NT2/D1 (cell line): ENCODE results near the gene SPEN.

Experiments
- DNase-seq: peaks from one replicate; pipeline ENCODE4 v3.0.0-alpha.2; 2011; ENCODE audit warnings: low read depth, low spot score
- H3K27me3 ChIP-seq: 2 replicates; pipeline ENCODE4 v1.6.0; 2011; ENCODE audit warnings: mild to moderate bottlenecking; ENCODE audit not compliant: insufficient read length, insufficient read depth
- H3K36me3 ChIP-seq: 2 replicates; pipeline ENCODE4 v1.6.1; 2011; ENCODE audit warnings: mild to moderate bottlenecking, low read length, mixed read lengths; ENCODE audit not compliant: insufficient read depth, insufficient read length
- H3K4me1 ChIP-seq: 2 replicates; pipeline ENCODE4 v1.5.1; 2011; ENCODE audit not compliant: insufficient read depth, insufficient read length
- H3K4me3 ChIP-seq: 2 replicates; pipeline ENCODE4 v1.5.1; 2011; ENCODE audit warnings: low read depth; ENCODE audit not compliant: insufficient read length
- H3K9ac ChIP-seq: 2 replicates; pipeline ENCODE4 v1.6.0; 2011; ENCODE audit warnings: low read depth; ENCODE audit not compliant: insufficient read length
- H3K9me3 ChIP-seq: 2 replicates; pipeline ENCODE4 v1.5.1; 2011; ENCODE audit warnings: mild to moderate bottlenecking, low read length; ENCODE audit not compliant: insufficient read depth
- SUZ12 ChIP-seq: IDR thresholded peaks from 2 replicates; pipeline ENCODE4 v1.6.1; 2011; ENCODE audit not compliant: insufficient read length, insufficient read depth; ENCODE audit errors: extremely low read depth
- YY1 ChIP-seq: IDR thresholded peaks from 2 replicates; pipeline ENCODE4 v1.6.1; 2011; ENCODE audit not compliant: insufficient read length, insufficient read depth
- ZNF274 ChIP-seq: IDR thresholded peaks from 2 replicates; pipeline ENCODE4 v1.6.1; 2011; ENCODE audit warnings: mild to moderate bottlenecking, low read depth, low read length

Gene SPEN

DNA sequence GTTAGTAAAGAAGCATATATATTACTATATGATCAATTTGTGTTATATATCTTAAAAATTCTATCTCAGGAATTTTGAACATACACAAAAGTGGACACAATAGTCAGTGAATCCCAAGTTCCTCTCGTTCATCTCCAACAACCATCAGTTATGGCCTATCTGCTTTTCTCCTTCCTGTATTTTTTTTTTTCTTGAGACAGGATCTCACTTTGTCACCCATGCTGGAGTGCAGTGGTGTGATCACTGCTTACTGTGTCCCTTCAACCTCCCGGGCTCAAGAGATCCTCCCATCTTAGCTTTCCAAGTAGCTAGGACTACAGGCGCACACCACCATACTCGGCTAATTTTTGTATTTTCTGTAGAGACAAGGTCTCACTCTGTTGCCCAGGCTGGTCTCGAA, 9.4 kb downstream of the SPEN start:
- Histone ChIP-seq H3K4me3 (no peak overlapping the region), H3K4me1 (no peaks in the 10 kb centered on the region), H3K27me3 (no peaks in the 10 kb centered on the region), H3K9ac (no peak overlapping the region), H3K36me3 (no peaks in the 10 kb centered on the region), H3K9me3 (no peaks in the 10 kb centered on the region)
- no peak for TF ChIP-seq YY1
- TF ChIP-seq ZNF274: no peak
- TF ChIP-seq SUZ12: no peak
- no peak for DNase-seq

DNA sequence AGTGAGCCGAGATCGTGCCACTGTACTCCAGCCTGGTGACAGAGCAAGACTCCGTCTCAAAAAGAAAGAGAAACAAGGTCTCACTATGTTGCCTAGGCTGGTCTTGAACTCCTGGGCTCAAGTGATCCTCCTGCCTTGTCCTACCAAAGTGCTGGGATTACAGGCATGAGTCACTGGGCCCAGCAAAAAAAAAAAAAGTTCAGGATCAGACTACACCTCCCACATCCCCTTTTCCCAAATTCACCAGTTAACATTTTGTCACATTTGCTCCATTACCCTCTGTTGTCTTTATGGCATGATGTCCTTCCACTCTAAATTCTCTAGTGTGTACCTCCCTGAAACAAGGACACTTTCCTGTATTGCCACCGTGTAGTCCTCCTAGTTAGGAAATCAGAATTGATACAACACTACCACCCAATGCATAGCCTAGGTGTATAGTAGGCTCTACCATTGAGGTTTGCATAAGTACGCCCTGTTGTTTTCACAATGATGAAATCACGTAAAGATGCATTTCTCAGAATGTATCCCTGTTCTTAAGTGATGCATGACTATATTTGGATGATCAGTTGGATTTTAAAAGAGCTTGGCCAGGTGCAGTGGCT, 10.7 kb downstream of the SPEN start:
- Histone ChIP-seq H3K27me3 (no peaks in the 10 kb centered on the region), H3K9me3 (no peaks in the 10 kb centered on the region), H3K9ac (no peak overlapping the region), H3K36me3 (no peaks in the 10 kb centered on the region), H3K4me1 (no peaks in the 10 kb centered on the region), H3K4me3 (no peak overlapping the region)
- no peak for TF ChIP-seq ZNF274
- no peak for TF ChIP-seq SUZ12
- TF ChIP-seq YY1: no peak
- DNase-seq: no peak

GRCh38 chr1:15858672-15859372, 11.3 kb downstream of the SPEN start:
- no peaks in the 10 kb centered on the region for H3K9me3 ChIP-seq
- TF ChIP-seq ZNF274: no peak
- no peak for TF ChIP-seq SUZ12
- TF ChIP-seq YY1: no peak
- no peaks in the 10 kb centered on the region for H3K27me3 ChIP-seq
- no peak overlapping the region for H3K9ac ChIP-seq
- H3K4me1 ChIP-seq: no peaks in the 10 kb centered on the region
- H3K36me3 ChIP-seq: no peaks in the 10 kb centered on the region
- H3K4me3 ChIP-seq: no peak overlapping the region
- no peak for DNase-seq

- H3K27me3 ChIP-seq: no peaks in the 10 kb centered on the region
- TF ChIP-seq YY1: no peak
- TF ChIP-seq SUZ12: no peak
- no peak for TF ChIP-seq ZNF274
- H3K9ac ChIP-seq: no peak overlapping the region
- H3K36me3 ChIP-seq: no peaks in the 10 kb centered on the region
- DNase-seq: no peak
- no peaks in the 10 kb centered on the region for H3K4me1 ChIP-seq
- no peaks in the 10 kb centered on the region for H3K9me3 ChIP-seq
- no peak overlapping the region for H3K4me3 ChIP-seq
Observed at GRCh38 chr1:15863156-15863901, 15.8 kb downstream of the SPEN start.

DNA sequence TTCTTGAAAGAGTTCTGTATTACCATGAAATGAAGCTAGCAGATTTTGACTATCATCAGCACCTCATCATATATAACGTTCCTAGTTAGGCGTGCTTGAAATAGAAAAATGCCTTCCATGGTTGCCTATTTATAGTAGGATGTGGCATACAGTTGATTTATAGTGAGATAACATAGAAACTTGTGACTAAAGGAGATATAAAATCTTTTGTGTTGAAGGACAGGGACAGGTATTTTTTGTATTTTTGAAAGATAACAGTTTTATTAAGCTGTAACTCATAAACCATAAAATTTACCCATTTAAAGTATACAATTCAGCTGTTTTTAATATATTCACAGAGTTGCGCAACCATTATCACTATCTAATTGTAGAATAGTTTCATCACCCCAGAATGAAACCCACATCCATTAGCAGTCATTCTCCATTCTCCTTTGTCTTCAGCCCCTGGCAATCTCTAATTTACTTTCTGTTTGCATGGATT, 19.3 kb downstream of the SPEN start:
- Histone ChIP-seq H3K9ac (no peak overlapping the region), H3K4me1 (no peaks in the 10 kb centered on the region), H3K36me3 (no peaks in the 10 kb centered on the region), H3K9me3 (no peaks in the 10 kb centered on the region), H3K27me3 (no peaks in the 10 kb centered on the region), H3K4me3 (no peak overlapping the region)
- no peak for TF ChIP-seq SUZ12
- no peak for TF ChIP-seq ZNF274
- TF ChIP-seq YY1: no peak
- no peak for DNase-seq

GRCh38 chr1:15867288-15867687, 19.8 kb downstream of the SPEN start:
- Histone ChIP-seq H3K27me3 (no peaks in the 10 kb centered on the region), H3K4me1 (no peaks in the 10 kb centered on the region), H3K36me3 (no peaks in the 10 kb centered on the region), H3K9ac (no peak overlapping the region), H3K9me3 (no peaks in the 10 kb centered on the region), H3K4me3 (no peak overlapping the region)
- DNase-seq: no peak
- TF ChIP-seq SUZ12: no peak
- TF ChIP-seq ZNF274: no peak
- TF ChIP-seq YY1: no peak

DNA sequence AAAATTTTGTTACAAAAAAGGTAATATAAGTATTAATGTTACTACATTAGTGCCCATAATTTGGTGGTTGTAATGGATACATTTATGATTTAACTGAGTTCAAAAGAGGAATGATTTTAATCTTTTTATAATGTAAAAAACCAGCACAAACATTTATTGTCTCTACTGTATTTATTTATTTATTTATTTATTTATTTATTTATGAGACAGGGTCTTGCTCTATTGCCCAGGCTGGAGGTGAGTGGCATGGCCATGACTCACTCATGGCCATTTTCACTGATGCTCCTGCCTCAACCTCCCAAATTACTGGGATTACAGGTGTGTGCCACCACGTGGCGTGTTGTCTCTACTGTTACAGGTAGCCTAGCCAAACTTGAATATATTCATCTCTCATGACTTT, 21.9 kb downstream of the SPEN start:
- DNase-seq: no peak
- TF ChIP-seq SUZ12 (no peak), ZNF274 (no peak), YY1 (no peak)
- Histone ChIP-seq H3K4me1 (no peaks in the 10 kb centered on the region), H3K4me3 (no peak overlapping the region), H3K36me3 (peaks cover 14% of the 10 kb centered on the region), H3K27me3 (no peaks in the 10 kb centered on the region), H3K9me3 (no peaks in the 10 kb centered on the region), H3K9ac (no peak overlapping the region)
